GM12878 (cell line): ENCODE results near the gene TCIRG1. TPM values are rescaled to one million over a fixed set of nuclear protein-coding genes. Genes with fewer than 3 reads are reported as not detected.

Experiments
- ATAC-seq: fragments of 200-7000 bp; cut with Tn5 transposase; 3 replicates; pipeline ENCODE4 v1.9.1; 2020; ENCODE audit warnings: mild to moderate bottlenecking, moderate library complexity
- BruUV-seq: library from RNA; stranded (reverse); fragments of 400-500 nt; replicated peaks from 2 replicates; lab custom pipeline; 2021; lab: Mats Ljungman, UMichigan
- CTCF ChIA-PET: fragments of 300-600 bp; sonication (Branson Sonifier 250); formaldehyde crosslinking; extraction: SDS; loops from one replicate; lab custom pipeline; 2021; ENCODE audit warnings: inconsistent platforms; lab: Yijun Ruan, JAX
- POLR2A ChIA-PET: fragments of 350-600 bp; formaldehyde crosslinking; extraction: SDS; loops from one replicate; lab custom pipeline; 2021; ENCODE audit warnings: inconsistent platforms; lab: Charles Lee
- RAD21 ChIA-PET: fragments of 300-600 bp; sonication (Branson Sonifier 250); formaldehyde crosslinking; loops from one replicate; lab custom pipeline; 2023; ENCODE audit warnings: antibody characterized with exemption; ENCODE audit not compliant: unreplicated experiment; lab: Charles Lee
- SMC1A ChIA-PET: fragments of 300-600 bp; sonication (Branson Sonifier 250); formaldehyde crosslinking; loops from one replicate; lab custom pipeline; 2023; ENCODE audit not compliant: unreplicated experiment, uncharacterized antibody; lab: Charles Lee
- DNase-seq: peaks from one replicate; pipeline ENCODE4 v3.0.0-alpha.2; 2011; ENCODE audit warnings: low read depth, low spot score
- FAIRE-seq: peaks from 3 replicates; lab custom pipeline; 2011; peaks lifted over from hg19 to GRCh38; lab: Jason Lieb, UNC
- H2AFZ ChIP-seq: 2 replicates; pipeline ENCODE4 v1.6.0; 2011; ENCODE audit warnings: low read depth, low read length, control low read depth; ENCODE audit not compliant: control insufficient read depth
- H3K27ac ChIP-seq: 2 replicates; pipeline ENCODE4 v1.5.1; 2011; ENCODE audit warnings: control low read depth; ENCODE audit not compliant: control insufficient read depth, insufficient read depth
- H3K27me3 ChIP-seq, 2 experiments: replicated peaks in 1 of 2; 2 replicates each; pipeline versions ENCODE4 v1.6.0 to v1.6.1; 2011; ENCODE audit warnings: low read length in 1 of 2; ENCODE audit not compliant: control insufficient read depth in 2 of 2, insufficient read depth in 2 of 2
- H3K36me3 ChIP-seq, 2 experiments: 2 replicates each; pipeline ENCODE4 v1.5.1; 2011; ENCODE audit warnings: low read length in 1 of 2; ENCODE audit not compliant: control insufficient read depth in 2 of 2, insufficient read depth in 2 of 2
- H3K4me1 ChIP-seq: 2 replicates; pipeline ENCODE4 v1.6.1; 2011; ENCODE audit warnings: mild to moderate bottlenecking, low read length, moderate library complexity, mixed read lengths; ENCODE audit not compliant: control insufficient read depth, insufficient read depth
- H3K4me2 ChIP-seq: 2 replicates; pipeline ENCODE4 v1.6.0; 2011; ENCODE audit warnings: control low read depth; ENCODE audit not compliant: control insufficient read depth, insufficient read depth
- H3K4me3 ChIP-seq: fragments of 200-600 bp; sonication (generic); 2 replicates; pipeline ENCODE4 v1.5.1; 2016
- H3K79me2 ChIP-seq: 2 replicates; pipeline ENCODE4 v1.6.0; 2011; ENCODE audit warnings: low read length; ENCODE audit not compliant: control insufficient read depth, insufficient read depth
- H3K9ac ChIP-seq: 2 replicates; pipeline ENCODE4 v1.8.0; 2011; ENCODE audit warnings: low read length, control low read depth, mixed read lengths; ENCODE audit not compliant: control insufficient read depth, insufficient read depth
- H3K9me3 ChIP-seq: replicated peaks from 3 replicates; pipeline ENCODE4 v1.5.1; 2011; ENCODE audit warnings: mild to moderate bottlenecking, low read length; ENCODE audit not compliant: control insufficient read depth, insufficient read depth
- H4K20me1 ChIP-seq: 2 replicates; pipeline ENCODE4 v1.6.0; 2011; ENCODE audit not compliant: control insufficient read depth, insufficient read depth
- CBX5 ChIP-seq: sonication (generic); IDR thresholded peaks from 2 replicates; pipeline ENCODE4 v1.6.1; 2016; ENCODE audit warnings: low read depth, moderate library complexity, mild to moderate bottlenecking, inconsistent platforms
- HCFC1 ChIP-seq: fragments of 150-350 bp; IDR thresholded peaks from 2 replicates; pipeline ENCODE4 v1.6.1; 2014; ENCODE audit warnings: low read length
- POLR2AphosphoS5 ChIP-seq: IDR thresholded peaks from 2 replicates; pipeline ENCODE4 v1.6.1; 2011; ENCODE audit warnings: mild to moderate bottlenecking, low read length, inconsistent platforms
- SIN3A ChIP-seq: IDR thresholded peaks from 2 replicates; pipeline ENCODE4 v1.6.1; 2012; ENCODE audit warnings: low read depth, low read length, improper control_type of control experiment
- SPI1 ChIP-seq: IDR thresholded peaks from 2 replicates; pipeline ENCODE4 v1.6.1; 2011; ENCODE audit warnings: low read depth, mild to moderate bottlenecking, low read length, moderate library complexity, borderline replicate concordance; ENCODE audit not compliant: insufficient read depth
- STAT1 ChIP-seq: fragments of 450-650 bp; conservative IDR thresholded peaks from 2 replicates; pipeline ENCODE4 v1.6.1; 2014; ENCODE audit warnings: antibody characterized with exemption, mild to moderate bottlenecking
- WGBS: methylation state at CpG from one replicate; pipeline ENCODE4 v1.1.6; 2016; ENCODE audit warnings: low lambda C conversion rate; ENCODE audit not compliant: insufficient replicate concordance, insufficient coverage; ENCODE audit errors: missing lambda C conversion rate; 5-methylcytosine and 5-hydroxymethylcytosine counted together
- in situ Hi-C: fragments of 300-500 bp; cut with MboI; formaldehyde crosslinking; loops from 9 replicates; pipeline ENCODE4 v1.14.3; 2018; ENCODE audit warnings: mixed read lengths
- intact Hi-C: fragments of 100-400 bp; cut with micrococcal nuclease; formaldehyde crosslinking; loops from one replicate; pipeline ENCODE4 v1.14.2; 2022; ENCODE audit not compliant: unreplicated experiment
- polyA plus RNA-seq, 11 experiments: library from polyadenylated mRNA; depleted of rRNA in 4 of 11; unstranded in 6 of 11; stranded (reverse) in 5 of 11; fragments of >200 nt; fragmentation: Nextera tagmentation in 4 of 11; fragmentation: Illumina TruSeq in 1 of 11; extraction: Ambion mirVana in 4 of 11; extraction: Trizol in 1 of 11; gene quantifications; 1 replicate in 1 of 11; 2 replicates in 10 of 11; pipeline versions ENCODE4 v1.2.1 to v1.2.3, GENCODE V29; 2011 to 2016; ENCODE audit warnings: inconsistent platforms in 2 of 11, missing spikeins in 2 of 11, low read depth in 1 of 11
- total RNA-seq, 4 experiments: library from RNA; depleted of rRNA in 3 of 4; stranded (reverse); fragments of >200 nt in 3 of 4; fragmentation: Illumina TruSeq in 1 of 4; extraction: Trizol in 1 of 4; gene quantifications; 2 replicates each; pipeline versions ENCODE4 v1.2.1 to v1.2.3, GENCODE V29; 2013 to 2021
- TF ChIP-seq, protein P1 (sequence below): IDR thresholded peaks from 2 replicates; pipeline ENCODE4 v1.6.1; 2011; ENCODE audit warnings: mild to moderate bottlenecking, low read depth, low read length, moderate library complexity; ENCODE audit not compliant: insufficient replicate concordance
- TF ChIP-seq, protein P2 (sequence below): IDR thresholded peaks from 2 replicates; pipeline ENCODE4 v1.6.1; 2012; ENCODE audit warnings: low read depth, low read length, improper control_type of control experiment
- TF ChIP-seq, protein P3 (sequence below): fragments of 450-650 bp; IDR thresholded peaks from 2 replicates; pipeline ENCODE4 v1.6.1; 2018; ENCODE audit warnings: mild to moderate bottlenecking, low read depth, moderate library complexity; ENCODE audit not compliant: partially characterized antibody
- TF ChIP-seq, protein P4 (sequence below): fragments of 450-650 bp; conservative IDR thresholded peaks from 2 replicates; pipeline ENCODE4 v1.6.1; 2017; ENCODE audit warnings: mild to moderate bottlenecking, moderate library complexity
- TF ChIP-seq, protein P5 (sequence below): fragments of 450-650 bp; IDR thresholded peaks from 2 replicates; pipeline ENCODE4 v1.6.1; 2016; ENCODE audit warnings: mild to moderate bottlenecking

Gene TCIRG1
- total and polyA plus RNA-seq, 10 of the 15 experiments (the other 5 are each of a cell fraction or from before 2014, with no cell fraction given) = 0.76 to 218 (median 87.4) TPM

DNA sequence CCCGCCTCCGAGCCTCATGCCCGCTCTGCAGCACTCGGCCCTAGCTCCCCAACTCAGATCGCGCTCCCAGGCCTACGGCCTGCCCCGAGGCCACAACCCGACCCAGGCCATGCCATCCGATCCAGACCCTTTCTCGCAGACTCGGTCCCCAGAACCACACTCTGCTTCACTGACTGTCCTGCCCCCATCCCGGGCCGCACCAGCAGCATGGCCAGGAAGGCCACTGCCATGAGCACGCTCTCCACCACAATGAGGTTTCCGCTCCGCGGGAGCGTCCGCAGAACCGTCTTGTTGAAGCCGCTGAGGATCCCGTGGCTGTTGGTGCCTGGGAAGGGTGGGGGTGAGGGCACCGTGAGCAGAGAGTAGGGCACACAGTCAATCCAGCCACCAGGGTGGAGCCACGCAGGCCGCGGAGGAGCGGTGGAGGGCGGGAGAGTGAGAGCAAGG lies 41.3 kb upstream of the TCIRG1 start:
- intact Hi-C loops = no loop called here
- Histone ChIP-seq H3K4me1 (peaks cover 34% of the 10 kb centered on the region), H3K27me3 (no peaks in the 10 kb centered on the region), H2AFZ (no peak overlapping the region), H3K4me2 (no peak overlapping the region), H3K9me3 (no peaks in the 10 kb centered on the region), H3K4me3 (no peak overlapping the region), H3K9ac (no peak overlapping the region), H3K27ac (no peak overlapping the region), H4K20me1 (no peaks in the 10 kb centered on the region), H3K79me2 (peaks cover 8% of the 10 kb centered on the region), H3K36me3 (no peaks in the 10 kb centered on the region; a peak in 1 of 4 replicates)
- CTCF ChIA-PET = no interaction called here
- in situ Hi-C loops = no loop called here
- ATAC-seq (no peak), FAIRE-seq (no peak), DNase-seq (no peak)
- WGBS = 98% methylated on average over 29 of the region's 29 CpGs
- RAD21 ChIA-PET = no interaction called here
- no TSS peak for BruUV-seq
- SMC1A ChIA-PET = no interaction called here
- POLR2A ChIA-PET = no interaction called here
- TF ChIP-seq, protein P1, sequence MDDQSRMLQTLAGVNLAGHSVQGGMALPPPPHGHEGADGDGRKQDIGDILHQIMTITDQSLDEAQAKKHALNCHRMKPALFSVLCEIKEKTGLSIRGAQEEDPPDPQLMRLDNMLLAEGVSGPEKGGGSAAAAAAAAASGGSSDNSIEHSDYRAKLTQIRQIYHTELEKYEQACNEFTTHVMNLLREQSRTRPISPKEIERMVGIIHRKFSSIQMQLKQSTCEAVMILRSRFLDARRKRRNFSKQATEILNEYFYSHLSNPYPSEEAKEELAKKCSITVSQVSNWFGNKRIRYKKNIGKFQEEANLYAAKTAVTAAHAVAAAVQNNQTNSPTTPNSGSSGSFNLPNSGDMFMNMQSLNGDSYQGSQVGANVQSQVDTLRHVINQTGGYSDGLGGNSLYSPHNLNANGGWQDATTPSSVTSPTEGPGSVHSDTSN = no peak
- TF ChIP-seq CBX5 (no peak), HCFC1 (no peak), SPI1 (no peak), POLR2AphosphoS5 (no peak), STAT1 (no peak), SIN3A (no peak)
- TF ChIP-seq, protein P2, sequence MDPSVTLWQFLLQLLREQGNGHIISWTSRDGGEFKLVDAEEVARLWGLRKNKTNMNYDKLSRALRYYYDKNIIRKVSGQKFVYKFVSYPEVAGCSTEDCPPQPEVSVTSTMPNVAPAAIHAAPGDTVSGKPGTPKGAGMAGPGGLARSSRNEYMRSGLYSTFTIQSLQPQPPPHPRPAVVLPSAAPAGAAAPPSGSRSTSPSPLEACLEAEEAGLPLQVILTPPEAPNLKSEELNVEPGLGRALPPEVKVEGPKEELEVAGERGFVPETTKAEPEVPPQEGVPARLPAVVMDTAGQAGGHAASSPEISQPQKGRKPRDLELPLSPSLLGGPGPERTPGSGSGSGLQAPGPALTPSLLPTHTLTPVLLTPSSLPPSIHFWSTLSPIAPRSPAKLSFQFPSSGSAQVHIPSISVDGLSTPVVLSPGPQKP = no peak
- TF ChIP-seq, protein P3, sequence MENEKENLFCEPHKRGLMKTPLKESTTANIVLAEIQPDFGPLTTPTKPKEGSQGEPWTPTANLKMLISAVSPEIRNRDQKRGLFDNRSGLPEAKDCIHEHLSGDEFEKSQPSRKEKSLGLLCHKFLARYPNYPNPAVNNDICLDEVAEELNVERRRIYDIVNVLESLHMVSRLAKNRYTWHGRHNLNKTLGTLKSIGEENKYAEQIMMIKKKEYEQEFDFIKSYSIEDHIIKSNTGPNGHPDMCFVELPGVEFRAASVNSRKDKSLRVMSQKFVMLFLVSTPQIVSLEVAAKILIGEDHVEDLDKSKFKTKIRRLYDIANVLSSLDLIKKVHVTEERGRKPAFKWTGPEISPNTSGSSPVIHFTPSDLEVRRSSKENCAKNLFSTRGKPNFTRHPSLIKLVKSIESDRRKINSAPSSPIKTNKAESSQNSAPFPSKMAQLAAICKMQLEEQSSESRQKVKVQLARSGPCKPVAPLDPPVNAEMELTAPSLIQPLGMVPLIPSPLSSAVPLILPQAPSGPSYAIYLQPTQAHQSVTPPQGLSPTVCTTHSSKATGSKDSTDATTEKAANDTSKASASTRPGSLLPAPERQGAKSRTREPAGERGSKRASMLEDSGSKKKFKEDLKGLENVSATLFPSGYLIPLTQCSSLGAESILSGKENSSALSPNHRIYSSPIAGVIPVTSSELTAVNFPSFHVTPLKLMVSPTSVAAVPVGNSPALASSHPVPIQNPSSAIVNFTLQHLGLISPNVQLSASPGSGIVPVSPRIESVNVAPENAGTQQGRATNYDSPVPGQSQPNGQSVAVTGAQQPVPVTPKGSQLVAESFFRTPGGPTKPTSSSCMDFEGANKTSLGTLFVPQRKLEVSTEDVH = no peak
- TF ChIP-seq, protein P4, sequence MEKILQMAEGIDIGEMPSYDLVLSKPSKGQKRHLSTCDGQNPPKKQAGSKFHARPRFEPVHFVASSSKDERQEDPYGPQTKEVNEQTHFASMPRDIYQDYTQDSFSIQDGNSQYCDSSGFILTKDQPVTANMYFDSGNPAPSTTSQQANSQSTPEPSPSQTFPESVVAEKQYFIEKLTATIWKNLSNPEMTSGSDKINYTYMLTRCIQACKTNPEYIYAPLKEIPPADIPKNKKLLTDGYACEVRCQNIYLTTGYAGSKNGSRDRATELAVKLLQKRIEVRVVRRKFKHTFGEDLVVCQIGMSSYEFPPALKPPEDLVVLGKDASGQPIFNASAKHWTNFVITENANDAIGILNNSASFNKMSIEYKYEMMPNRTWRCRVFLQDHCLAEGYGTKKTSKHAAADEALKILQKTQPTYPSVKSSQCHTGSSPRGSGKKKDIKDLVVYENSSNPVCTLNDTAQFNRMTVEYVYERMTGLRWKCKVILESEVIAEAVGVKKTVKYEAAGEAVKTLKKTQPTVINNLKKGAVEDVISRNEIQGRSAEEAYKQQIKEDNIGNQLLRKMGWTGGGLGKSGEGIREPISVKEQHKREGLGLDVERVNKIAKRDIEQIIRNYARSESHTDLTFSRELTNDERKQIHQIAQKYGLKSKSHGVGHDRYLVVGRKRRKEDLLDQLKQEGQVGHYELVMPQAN = no peak
- TF ChIP-seq, protein P5, sequence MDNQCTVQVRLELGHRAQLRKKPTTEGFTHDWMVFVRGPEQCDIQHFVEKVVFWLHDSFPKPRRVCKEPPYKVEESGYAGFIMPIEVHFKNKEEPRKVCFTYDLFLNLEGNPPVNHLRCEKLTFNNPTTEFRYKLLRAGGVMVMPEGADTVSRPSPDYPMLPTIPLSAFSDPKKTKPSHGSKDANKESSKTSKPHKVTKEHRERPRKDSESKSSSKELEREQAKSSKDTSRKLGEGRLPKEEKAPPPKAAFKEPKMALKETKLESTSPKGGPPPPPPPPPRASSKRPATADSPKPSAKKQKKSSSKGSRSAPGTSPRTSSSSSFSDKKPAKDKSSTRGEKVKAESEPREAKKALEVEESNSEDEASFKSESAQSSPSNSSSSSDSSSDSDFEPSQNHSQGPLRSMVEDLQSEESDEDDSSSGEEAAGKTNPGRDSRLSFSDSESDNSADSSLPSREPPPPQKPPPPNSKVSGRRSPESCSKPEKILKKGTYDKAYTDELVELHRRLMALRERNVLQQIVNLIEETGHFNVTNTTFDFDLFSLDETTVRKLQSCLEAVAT = no peak
